CD14-positive monocyte (primary cell): ENCODE data around the gene AAMP. TPM values are rescaled to one million over a fixed set of nuclear protein-coding genes. Genes with fewer than 3 reads are reported as not detected.

ENCODE experiments used
- DNase-seq, 3 donors: peaks; one replicate each; pipeline ENCODE4 v3.0.0-alpha.2; 2011 to 2022
- H2AFZ ChIP-seq: 2 replicates; pipeline ENCODE4 v1.6.0; 2012; ENCODE audit warnings: mild to moderate bottlenecking, low read depth, low read length, inconsistent platforms; ENCODE audit not compliant: insufficient read depth, poor library complexity, severe bottlenecking
- H3K27ac ChIP-seq, 2 donors: 1 replicate in 1 of 2; 2 replicates in 1 of 2; pipeline ENCODE4 v1.5.1; 2012 to 2013; ENCODE audit warnings: low read length in 2 of 2, control low read depth in 1 of 2, inconsistent platforms in 1 of 2, low read depth in 1 of 2, mild to moderate bottlenecking in 1 of 2
- H3K27me3 ChIP-seq, 2 donors: one replicate each; pipeline versions ENCODE4 v1.6.0 to v1.6.1; 2011 to 2013; ENCODE audit warnings: low read length in 2 of 2; ENCODE audit not compliant: control insufficient read depth in 2 of 2, insufficient read depth in 2 of 2
- H3K36me3 ChIP-seq, 2 donors: replicated peaks in 1 of 2; 1 replicate in 1 of 2; 2 replicates in 1 of 2; pipeline versions ENCODE4 v1.5.1 to v1.6.1; 2012 to 2013; ENCODE audit warnings: low read length in 2 of 2, control low read depth in 1 of 2, inconsistent platforms in 1 of 2, mild to moderate bottlenecking in 1 of 2; ENCODE audit not compliant: insufficient read depth in 2 of 2, control insufficient read depth in 1 of 2
- H3K4me1 ChIP-seq, 2 donors: 1 replicate in 1 of 2; 2 replicates in 1 of 2; pipeline versions ENCODE4 v1.5.1 to v1.6.1; 2012 to 2013; ENCODE audit warnings: low read length in 2 of 2, control low read depth in 1 of 2, inconsistent platforms in 1 of 2, mild to moderate bottlenecking in 1 of 2, moderate library complexity in 1 of 2; ENCODE audit not compliant: insufficient read depth in 2 of 2, control insufficient read depth in 1 of 2
- H3K4me2 ChIP-seq: replicated peaks from 2 replicates; pipeline ENCODE3; 2012; ENCODE audit warnings: low read length, moderate library complexity, mild to moderate bottlenecking; ENCODE audit not compliant: poor library complexity, severe bottlenecking; ENCODE audit errors: extremely low read depth
- H3K4me3 ChIP-seq, 3 experiments: fragments of 200-600 bp in 1 of 3; sonication (generic) in 1 of 3; replicated peaks in 1 of 3; 1 replicate in 2 of 3; 2 replicates in 1 of 3; pipeline ENCODE4 v1.5.1; 2011 to 2013; ENCODE audit warnings: low read length in 3 of 3, mild to moderate bottlenecking in 3 of 3, control low read depth in 2 of 3, low read depth in 2 of 3, inconsistent platforms in 1 of 3, moderate library complexity in 1 of 3
- H3K79me2 ChIP-seq: 2 replicates; pipeline ENCODE4 v1.6.0; 2012; ENCODE audit warnings: mild to moderate bottlenecking, control low read depth, inconsistent platforms, low read length, moderate library complexity; ENCODE audit not compliant: insufficient read depth
- H3K9ac ChIP-seq: 2 replicates; pipeline ENCODE4 v1.6.0; 2017; ENCODE audit warnings: low read length, mild to moderate bottlenecking; ENCODE audit not compliant: insufficient read depth, poor library complexity, severe bottlenecking
- H3K9me3 ChIP-seq, 2 donors: replicated peaks in 1 of 2; 1 replicate in 1 of 2; 2 replicates in 1 of 2; pipeline versions ENCODE4 v1.5.1 to v1.6.1; 2012 to 2013; ENCODE audit warnings: low read length in 2 of 2, control low read depth in 1 of 2; ENCODE audit not compliant: control insufficient read depth in 1 of 2, insufficient read depth in 1 of 2
- H4K20me1 ChIP-seq: 2 replicates; pipeline ENCODE4 v1.6.0; 2012; ENCODE audit warnings: mild to moderate bottlenecking, low read length, control low read depth, moderate library complexity; ENCODE audit not compliant: insufficient read depth
- H3K27ac Mint-ChIP-seq, 7 donors: one replicate each; pipeline ENCODE4 v1.8.0; 2020; ENCODE audit warnings: mild to moderate bottlenecking in 7 of 7, mixed read lengths in 7 of 7, moderate library complexity in 6 of 7, inconsistent platforms in 2 of 7
- H3K27me3 Mint-ChIP-seq, 3 donors: one replicate each; pipeline ENCODE4 v1.8.0; 2021 to 2022; ENCODE audit warnings: low read depth in 3 of 3, mild to moderate bottlenecking in 3 of 3, mixed read lengths in 3 of 3, moderate library complexity in 3 of 3, inconsistent platforms in 1 of 3
- H3K36me3 Mint-ChIP-seq, 2 donors: one replicate each; pipeline ENCODE4 v1.8.0; 2020; ENCODE audit warnings: mixed read lengths in 2 of 2, inconsistent platforms in 1 of 2, mild to moderate bottlenecking in 1 of 2
- H3K4me1 Mint-ChIP-seq: one replicate; pipeline ENCODE4 v1.8.0; 2020; ENCODE audit warnings: mild to moderate bottlenecking, mixed read lengths
- H3K4me3 Mint-ChIP-seq, 2 donors: one replicate each; pipeline ENCODE4 v1.8.0; 2020; ENCODE audit warnings: mild to moderate bottlenecking in 2 of 2, mixed read lengths in 2 of 2, moderate library complexity in 1 of 2
- H3K9me3 Mint-ChIP-seq, 7 donors: one replicate each; pipeline ENCODE4 v1.8.0; 2020 to 2022; ENCODE audit warnings: mixed read lengths in 7 of 7, mild to moderate bottlenecking in 6 of 7, moderate library complexity in 6 of 7, inconsistent platforms in 2 of 7
- CTCF ChIP-seq: fragments of 200-600 bp; IDR thresholded peaks from one replicate; pipeline ENCODE4 v1.8.0; 2022; ENCODE audit warnings: antibody characterized with exemption, mild to moderate bottlenecking
- whole genome bisulfite sequencing: methylation state at CpG from one replicate; pipeline ENCODE4 v1.1.5; 2013; ENCODE audit warnings: missing lambda C conversion rate; ENCODE audit not compliant: insufficient coverage; 5-methylcytosine and 5-hydroxymethylcytosine counted together
- intact Hi-C, 2 donors: fragments of 100-400 bp; cut with micrococcal nuclease; formaldehyde crosslinking; loops; one replicate each; pipeline versions ENCODE4 v1.15.0 to v1.15.1; 2023
- polyA plus RNA-seq, 3 donors: library from polyadenylated mRNA; depleted of rRNA in 1 of 3; unstranded in 2 of 3; stranded (reverse) in 1 of 3; fragments of 300-500 nt in 2 of 3; fragments of >200 nt in 1 of 3; fragmentation: Illumina TruSeq in 2 of 3; gene quantifications; 1 replicate in 2 of 3; 2 replicates in 1 of 3; pipeline ENCODE4 v1.2.3, GENCODE V29; 2012 to 2021

Gene AAMP
- polyA plus RNA-seq, 3 donors = 90.8 to 108 (median 98.7) TPM

DNA sequence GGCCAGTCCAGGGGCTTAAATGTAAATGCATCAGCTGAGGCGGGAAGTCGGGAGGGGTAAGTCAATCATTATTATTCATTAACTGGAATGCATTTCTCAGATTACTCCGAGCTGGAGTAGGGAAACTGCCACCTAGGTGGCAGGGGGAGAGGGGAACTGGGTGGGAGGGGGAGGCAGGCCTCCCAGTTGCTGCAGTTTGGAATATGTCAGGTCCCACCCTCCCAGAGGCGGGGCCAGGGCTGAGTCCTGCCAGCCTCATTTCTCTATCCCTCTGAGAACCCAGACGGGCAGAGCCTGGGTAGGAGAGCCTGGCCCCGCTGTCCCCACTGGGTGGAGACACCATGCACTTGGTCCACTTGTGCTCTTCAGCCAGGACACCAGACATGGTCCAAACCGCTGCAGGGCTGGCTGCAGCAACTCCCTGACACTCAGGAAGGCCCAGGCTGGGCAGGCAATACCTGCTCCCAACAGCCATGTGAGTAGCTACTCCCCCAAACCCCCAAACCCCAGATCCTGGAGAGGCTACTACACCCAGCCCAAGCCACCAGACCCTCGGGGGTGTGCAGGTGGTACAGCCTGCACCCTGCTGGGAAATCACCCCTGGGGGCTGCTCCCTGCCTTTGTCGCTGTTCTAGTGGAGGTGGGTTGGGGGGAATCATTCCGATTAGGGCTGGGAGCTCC lies 9.1 kb downstream of the AAMP start, which contains the start of gene GPBAR1:
Gene GPBAR1 (plus strand): TSS at position 274 of the 681 bp plus-strand sequence. CDS start 1,710 bp downstream, outside the sequence.
- Histone ChIP-seq H3K4me2 (peak within 1 kb of the TSS; percentile 97), H4K20me1 (peaks cover 58% of the 10 kb centered on the region), H3K27ac (peak within 1 kb of the TSS; percentile 87 to 93), H3K36me3 (peaks cover 34 to 40% of the 10 kb centered on the region in 2 donors), H3K27me3 (no peaks in the 10 kb centered on the region), H3K79me2 (peaks cover 67% of the 10 kb centered on the region), H3K9ac (peak within 1 kb of the TSS; percentile 70), H3K4me1 (peaks cover 89 to 96% of the 10 kb centered on the region in 2 donors), H3K9me3 (no peaks in the 10 kb centered on the region), H2AFZ (peak within 1 kb of the TSS; percentile 54), H3K4me3 (peak within 1 kb of the TSS; percentile 38 to 85 (median 45))
- Mint-ChIP-seq H3K4me1 (peaks cover 97% of the 10 kb centered on the region), H3K27ac (peak within 1 kb of the TSS; percentile 88 to 96 (median 93)), H3K36me3 (peaks cover 24 to 47% of the 10 kb centered on the region in 2 donors), H3K9me3 (no peaks in the 10 kb centered on the region), H3K27me3 (no peaks in the 10 kb centered on the region), H3K4me3 (peak within 1 kb of the TSS; percentile 84 to 93)
- DNase-seq = peak in 2 of 3 donors; percentile 31 to 37
- intact Hi-C loops = loop anchor here in 1 of 2 donors (5.0 kb wide), 1 partner anchor 39 kb away; no protein-coding TSS in a partner anchor
- TF ChIP-seq CTCF = peak; percentile 19
- WGBS = 33% methylated on average over 5 of the region's 10 CpGs

GRCh38 chr2:218260166-218260565 lies 9.8 kb downstream of the AAMP start:
- Histone ChIP-seq H3K9ac (no peak overlapping the region), H3K27me3 (no peaks in the 10 kb centered on the region), H3K4me1 (peaks cover 93 to 98% of the 10 kb centered on the region in 2 donors), H3K79me2 (peaks cover 61% of the 10 kb centered on the region), H3K27ac (peak overlapping the region; percentile 87 to 93), H3K4me2 (peak overlapping the region; percentile 97), H2AFZ (no peak overlapping the region), H4K20me1 (peaks cover 58% of the 10 kb centered on the region), H3K4me3 (peak overlapping the region in 1 of 3 experiments; percentile 85), H3K9me3 (no peaks in the 10 kb centered on the region), H3K36me3 (peaks cover 34 to 40% of the 10 kb centered on the region in 2 donors)
- no peak for DNase-seq
- WGBS = 100% methylated on average over 1 of the region's 5 CpGs
- H3K4me3 Mint-ChIP-seq = peak overlapping the region in 1 of 2 donors; percentile 93
- no peaks in the 10 kb centered on the region for H3K27me3 Mint-ChIP-seq
- peak overlapping the region; percentile 77 to 96 (median 92) for H3K27ac Mint-ChIP-seq
- no peak for TF ChIP-seq CTCF
- H3K9me3 Mint-ChIP-seq = no peaks in the 10 kb centered on the region
- intact Hi-C loops = loop anchor here in 1 of 2 donors (5.0 kb wide), 1 partner anchor 38 kb away; no protein-coding TSS in a partner anchor
- H3K36me3 Mint-ChIP-seq = peaks cover 24 to 47% of the 10 kb centered on the region in 2 donors
- H3K4me1 Mint-ChIP-seq = peaks cover 97% of the 10 kb centered on the region
